ENCODE measurements around the gene PRKN.

DNA sequence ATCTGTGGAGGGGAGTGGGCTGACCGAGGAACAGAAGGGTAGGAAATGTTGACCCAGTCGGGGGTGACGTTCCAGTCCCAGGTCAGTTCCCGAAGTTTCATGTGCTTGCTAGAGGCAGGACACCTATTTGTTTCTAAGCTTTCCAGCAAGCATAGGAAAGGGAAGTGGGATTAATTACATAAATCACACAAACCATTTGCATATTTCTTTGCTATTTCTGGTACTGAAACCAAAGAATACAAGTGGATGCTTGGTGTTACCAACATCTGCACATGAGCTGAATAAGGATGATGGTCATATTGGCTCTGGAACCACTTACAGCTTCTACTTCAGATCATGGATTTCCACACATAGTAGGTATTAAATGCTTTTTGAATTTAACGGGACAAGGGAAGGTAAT, 546.5 kb downstream of the PRKN start:
- TF ChIP-seq POLR2A (IDR thresholded peaks at IDR 0.05; ENCODE audit: low read length) (no peak), GATA1 (IDR thresholded peaks at IDR 0.05; ENCODE audit: low read depth, low read length) (no peak)
